GM21423 (cell line): ENCODE measurements around the gene FAHD2B.
"Not testable (repeated sequence)": the region's sequence is repeated elsewhere in the genome, so short reads cannot be mapped to it uniquely, and the experiment has no call there.

Experiments used
- ATAC-seq: cut with Tn5 transposase; IDR thresholded peaks from one replicate; pipeline ENCODE4 v1.9.1; 2021; ENCODE audit warnings: mild to moderate bottlenecking, moderate library complexity; ENCODE audit not compliant: unreplicated experiment

Gene FAHD2B

DNA sequence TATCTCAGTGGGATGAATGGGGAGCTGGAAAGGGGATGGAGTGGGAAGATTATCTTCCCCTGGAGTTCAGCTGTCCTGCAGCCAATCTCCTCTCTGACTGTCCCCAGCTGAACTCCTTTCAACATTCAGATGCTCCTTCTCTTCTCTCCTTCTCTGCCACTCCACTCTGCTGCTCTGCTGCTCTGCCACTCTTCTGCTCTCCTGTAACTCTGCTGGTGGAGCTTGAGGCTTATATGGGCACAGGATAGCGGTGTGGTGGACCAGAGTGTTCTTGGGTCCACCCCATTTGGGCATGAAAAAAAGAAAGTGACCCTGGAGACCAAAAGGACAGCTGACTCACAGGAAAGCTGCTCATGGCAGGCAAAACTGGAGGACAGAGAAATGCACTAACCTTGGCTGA, 26.6 kb downstream of the FAHD2B start:
- ATAC-seq = no peak

DNA sequence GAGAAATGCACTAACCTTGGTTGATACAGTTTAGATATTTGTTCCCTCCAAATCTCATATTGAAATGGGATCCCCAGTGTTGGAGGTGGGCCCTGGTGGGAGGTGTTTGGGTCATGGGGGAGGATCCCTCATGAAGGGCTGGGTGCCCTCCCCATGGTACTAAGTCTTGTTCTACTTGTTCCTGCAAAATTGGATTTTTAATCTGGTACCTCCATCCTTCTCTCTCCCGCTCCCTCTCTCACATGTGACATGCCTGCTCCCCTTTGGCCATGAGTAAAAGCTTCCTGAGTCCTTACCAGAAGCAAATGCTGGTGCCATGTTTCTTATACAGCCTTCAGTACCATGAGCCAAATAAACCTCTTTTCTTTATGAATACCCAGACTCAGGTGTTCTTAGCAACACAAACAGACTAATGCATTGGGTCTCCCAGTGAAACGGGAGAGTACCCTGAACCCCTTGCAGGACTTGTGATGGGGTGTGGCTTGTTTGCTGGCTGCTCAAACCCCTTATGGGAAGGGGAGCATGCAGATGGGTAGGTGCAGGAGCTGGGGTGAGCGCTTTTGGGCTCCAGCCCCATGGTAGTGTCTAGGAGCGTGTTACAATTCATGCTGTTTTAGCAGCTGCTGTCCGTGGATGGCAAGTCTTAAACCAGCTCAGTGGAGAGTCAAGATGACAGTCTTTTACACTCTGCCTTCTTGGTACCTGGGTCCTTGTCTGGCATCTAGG, 27.2 kb downstream of the FAHD2B start:
- ATAC-seq = no peak

- ATAC-seq = not testable (repeated sequence)
These were observed 28.7 kb downstream of the FAHD2B start for GRCh38 chr2:97066030-97066429.

GRCh38 chr2:97062020-97062419, 32.7 kb downstream of the FAHD2B start:
- ATAC-seq = not testable (repeated sequence)

DNA sequence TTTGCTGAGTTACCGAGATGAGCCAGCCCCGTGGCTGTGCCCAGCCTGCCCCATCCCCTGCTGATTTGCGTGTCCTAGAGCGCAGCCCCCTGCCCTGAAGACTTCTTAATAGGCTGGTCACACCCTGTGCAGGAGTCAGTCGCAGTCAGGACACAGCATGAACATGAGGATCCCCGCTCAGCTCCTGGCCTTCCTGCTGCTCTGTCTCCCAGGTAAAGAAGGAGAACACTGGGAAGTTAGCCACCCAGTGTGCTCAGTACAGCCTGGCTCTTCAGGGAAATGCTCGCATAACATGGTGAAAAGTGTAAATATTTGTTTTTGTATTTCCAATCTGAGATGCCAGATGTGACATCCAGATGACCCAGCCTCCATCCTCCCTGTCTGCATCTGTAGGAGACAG, 34.9 kb downstream of the FAHD2B start:
- ATAC-seq = not testable (repeated sequence)

- ATAC-seq = not testable (repeated sequence)
These were observed 38.5 kb downstream of the FAHD2B start for GRCh38 chr2:97056150-97056549.

DNA sequence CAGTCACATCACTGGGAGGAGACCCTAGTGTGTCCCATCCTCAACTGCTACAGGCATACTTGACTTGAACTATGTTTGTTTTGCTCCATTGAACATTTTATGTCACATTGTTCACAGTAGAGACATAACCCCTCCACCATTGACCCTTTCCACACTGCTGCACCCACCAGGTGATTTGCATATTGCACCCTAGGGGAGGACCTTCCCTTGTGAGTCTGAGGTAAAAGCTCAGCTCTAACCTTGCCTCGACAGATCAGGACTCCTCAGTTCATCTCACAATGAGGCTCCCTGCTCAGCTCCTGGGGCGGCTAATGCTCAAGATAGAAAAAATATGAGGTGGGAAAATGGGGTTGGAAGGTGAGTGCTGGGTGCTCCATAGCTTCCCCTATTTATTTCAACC, 44.6 kb downstream of the FAHD2B start:
- ATAC-seq = not testable (repeated sequence)

- ATAC-seq = not testable (repeated sequence)
These were observed 46.2 kb downstream of the FAHD2B start for GRCh38 chr2:97048448-97048847.

DNA sequence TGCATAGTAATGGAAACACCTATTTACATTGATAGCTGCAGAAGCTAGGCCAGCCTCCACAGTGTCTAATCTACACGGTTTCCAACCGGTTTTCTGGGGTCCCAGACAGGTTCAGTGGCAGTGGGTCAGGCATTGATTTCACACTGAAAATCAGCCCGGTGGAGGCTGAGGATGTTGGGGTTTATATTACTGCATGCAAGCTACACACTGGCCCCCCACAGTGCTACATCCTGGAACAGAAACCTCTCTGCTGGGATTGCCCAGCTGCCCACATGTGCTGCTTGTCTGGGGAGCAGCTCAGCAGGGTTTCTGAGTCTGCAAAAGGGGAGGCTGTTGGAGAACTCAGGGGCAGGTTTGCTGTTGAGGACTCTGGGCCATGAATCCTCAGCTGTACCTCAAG, 48.0 kb downstream of the FAHD2B start:
- not testable (repeated sequence) for ATAC-seq

DNA sequence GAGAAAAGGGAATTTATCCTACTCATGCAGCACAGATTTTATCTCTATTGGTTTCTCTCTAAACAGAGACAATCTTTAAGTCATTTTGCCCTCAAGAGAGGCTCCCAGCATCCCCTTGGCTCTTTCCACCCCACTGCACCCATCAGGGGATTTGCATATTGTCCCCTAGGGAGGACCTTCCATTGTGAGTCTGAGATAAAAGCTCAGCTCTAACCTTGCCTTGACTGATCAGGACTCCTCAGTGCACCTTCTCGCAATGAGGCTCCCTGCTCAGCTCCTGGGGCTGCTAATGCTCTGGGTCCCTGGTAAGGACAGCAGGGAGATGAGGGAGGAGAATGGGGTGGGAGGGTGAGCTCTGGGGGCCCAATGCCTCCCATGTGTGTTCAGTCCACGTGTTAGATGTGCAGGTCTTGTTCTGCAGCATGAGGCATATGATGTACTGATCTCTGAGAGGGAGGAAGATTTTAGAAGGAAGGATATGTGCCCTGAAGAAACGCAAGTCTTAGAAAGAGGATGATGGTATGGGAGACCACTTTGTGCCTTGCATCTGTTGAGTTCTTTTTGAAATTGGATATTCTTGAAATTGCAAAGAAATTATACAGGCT, 48.7 kb downstream of the FAHD2B start:
- not testable (repeated sequence) for ATAC-seq
